Heart right ventricle (tissue), 16 donors: ENCODE results near the gene MTOR. TPM values are rescaled to one million over a fixed set of nuclear protein-coding genes. Genes with fewer than 3 reads are reported as not detected.
A peak's percentile ranks its signal among the peaks of the same experiment; 100 is the strongest.
"Not testable (repeated sequence)": the region's sequence is repeated elsewhere in the genome, so short reads cannot be mapped to it uniquely, and the experiment has no call there.

Experiments
- ATAC-seq, 8 donors: fragments of 200-7000 bp; cut with Tn5 transposase; one replicate each; pipeline ENCODE4 v1.9.1; 2020; ENCODE audit warnings: mild to moderate bottlenecking in 8 of 8, moderate library complexity in 8 of 8, moderate number of reproducible peaks in 1 of 8
- DNase-seq, 2 donors: peaks; one replicate each; pipeline ENCODE4 v3.0.0-alpha.2; 2020
- H3K27ac ChIP-seq, 10 donors: fragments of 200-600 bp; sonication (generic) in 2 of 10; one replicate each; pipeline versions ENCODE4 v1.5.0 to v1.8.0; 2020 to 2022; ENCODE audit warnings: mild to moderate bottlenecking in 3 of 10
- H3K27me3 ChIP-seq, 7 donors: fragments of 200-600 bp; one replicate each; pipeline ENCODE4 v1.8.0; 2021 to 2022; ENCODE audit warnings: mild to moderate bottlenecking in 2 of 7
- H3K36me3 ChIP-seq, 9 donors: fragments of 200-600 bp; sonication (generic) in 1 of 9; one replicate each; pipeline versions ENCODE4 v1.5.0 to v1.8.0; 2020 to 2022; ENCODE audit warnings: mild to moderate bottlenecking in 2 of 9
- H3K4me1 ChIP-seq, 9 donors: fragments of 200-600 bp; sonication (generic) in 1 of 9; one replicate each; pipeline versions ENCODE4 v1.5.0 to v1.8.0; 2020 to 2022; ENCODE audit warnings: mild to moderate bottlenecking in 4 of 9
- H3K4me3 ChIP-seq, 10 donors: fragments of 200-600 bp; sonication (generic) in 2 of 10; one replicate each; pipeline versions ENCODE4 v1.5.0 to v1.8.0; 2020 to 2022; ENCODE audit warnings: mild to moderate bottlenecking in 7 of 10, moderate library complexity in 2 of 10
- H3K9me3 ChIP-seq, 11 donors: fragments of 200-600 bp in 10 of 11; sonication (generic) in 2 of 11; one replicate each; pipeline versions ENCODE4 v1.5.0 to v1.8.0; 2013 to 2022; ENCODE audit warnings: mild to moderate bottlenecking in 2 of 11, control low read depth in 1 of 11, moderate library complexity in 1 of 11
- WGBS, 2 donors: extraction: QIAGEN DNeasy Blood & Tissue Kit; methylation state at CpG; one replicate each; pipeline ENCODE4 v1.1.7; 2013; ENCODE audit warnings: inconsistent platforms in 1 of 2; 5-methylcytosine and 5-hydroxymethylcytosine counted together
- intact Hi-C, 10 donors: fragments of 100-400 bp; cut with DNase I; formaldehyde crosslinking; loops; one replicate each; pipeline versions ENCODE4 v1.11.1 to v1.14.2; 2022
- long read RNA-seq, 3 donors: library from polyadenylated mRNA; unstranded; transcript quantifications; one replicate each; pipeline ENCODE4 v2.0.0, GENCODE V29; 2020 to 2021
- polyA plus RNA-seq, 2 donors: library from polyadenylated mRNA; stranded (reverse); fragments of 200-250 nt; gene quantifications; one replicate each; pipeline ENCODE4 v1.2.3, GENCODE V29; 2013
- total RNA-seq, 10 donors: library from RNA; stranded (reverse); fragmentation: NEBNext Ultra II Directional in 3 of 10; extraction: Animal tissue kit (Norgen Biotek cat#: 25700) in 3 of 10; gene quantifications; one replicate each; pipeline versions ENCODE4 v1.2.1 to v1.2.4, GENCODE V29; 2021 to 2023
- TF ChIP-seq, protein P1 (sequence below), 9 donors: fragments of 200-600 bp; sonication (generic) in 2 of 9; IDR thresholded peaks; one replicate each; pipeline versions ENCODE4 v1.5.0 to v1.8.0; 2021 to 2022; ENCODE audit warnings: antibody characterized with exemption in 9 of 9, mild to moderate bottlenecking in 5 of 9, moderate library complexity in 1 of 9
- donor health status: Arrhythmogenic right ventricular cardiomyopathy.
- donor health status: ischemic (EF 13 %, LVEDD 7.1; RV severe dilation, severe dysfunction).
- donor health status: healthy with polysubstance abuse.
- donor health status: DM: no; HTN: yes; CAD: no.
- donor health status: DM: no; HTN: no; CAD: no.
- donor health status: ischemic (EF 25% LVEDD 6.9; RV normal size, moderate dysfunction).
- donor health status: ischemic (EF 25% LVEDD 5.7; RV mildly dilated, moderate dysfunction).
- donor health status: healthy.
- donor health status: DM: yes; HTN: yes; CAD: no.
- donor health status: Ischemic cardiomyopathy.
- donor health status: ischemic (EF 35%, LVEDD 5.7; RV mildly dilated, moderate dysfunction).
- donor health status: nonischemic (EF 11% LVEDD 7.7; RV severe dilation, severe dysfunction).
- donor health status: DM: yes; HTN: yes; CAD: no.
- donor health status: PGD.
- donor health status: ischemic (EF 29% LVEDD 5.4; RV normal size, mild dysfunction).
- donor health status: nonischemic (EF 23%, LVEDD 6.1; RV moderate dilation, normal function).

The MTOR gene
- total RNA-seq = 10 to 100 TPM; 28.3 to 42.7 (median 36.5) TPM
- polyA plus RNA-seq = 10 to 100 TPM; 18.7 to 23.2 TPM
- long read RNA-seq, donor 1, full-length matches to known transcripts = 1 of 27 reads
- long read RNA-seq, donor 1, partial matches to known transcripts = 17 of 27 reads
- long read RNA-seq, donor 1, other reads (novel, unspliced or antisense) = 9 of 27 reads
- long read RNA-seq, donor 2, full-length matches to known transcripts = 4 of 46 reads
- long read RNA-seq, donor 2, partial matches to known transcripts = 36 of 46 reads
- long read RNA-seq, donor 2, other reads (novel, unspliced or antisense) = 6 of 46 reads
- long read RNA-seq, donor 3, full-length matches to known transcripts = 26 of 96 reads
- long read RNA-seq, donor 3, partial matches to known transcripts = 58 of 96 reads
- long read RNA-seq, donor 3, other reads (novel, unspliced or antisense) = 12 of 96 reads

DNA sequence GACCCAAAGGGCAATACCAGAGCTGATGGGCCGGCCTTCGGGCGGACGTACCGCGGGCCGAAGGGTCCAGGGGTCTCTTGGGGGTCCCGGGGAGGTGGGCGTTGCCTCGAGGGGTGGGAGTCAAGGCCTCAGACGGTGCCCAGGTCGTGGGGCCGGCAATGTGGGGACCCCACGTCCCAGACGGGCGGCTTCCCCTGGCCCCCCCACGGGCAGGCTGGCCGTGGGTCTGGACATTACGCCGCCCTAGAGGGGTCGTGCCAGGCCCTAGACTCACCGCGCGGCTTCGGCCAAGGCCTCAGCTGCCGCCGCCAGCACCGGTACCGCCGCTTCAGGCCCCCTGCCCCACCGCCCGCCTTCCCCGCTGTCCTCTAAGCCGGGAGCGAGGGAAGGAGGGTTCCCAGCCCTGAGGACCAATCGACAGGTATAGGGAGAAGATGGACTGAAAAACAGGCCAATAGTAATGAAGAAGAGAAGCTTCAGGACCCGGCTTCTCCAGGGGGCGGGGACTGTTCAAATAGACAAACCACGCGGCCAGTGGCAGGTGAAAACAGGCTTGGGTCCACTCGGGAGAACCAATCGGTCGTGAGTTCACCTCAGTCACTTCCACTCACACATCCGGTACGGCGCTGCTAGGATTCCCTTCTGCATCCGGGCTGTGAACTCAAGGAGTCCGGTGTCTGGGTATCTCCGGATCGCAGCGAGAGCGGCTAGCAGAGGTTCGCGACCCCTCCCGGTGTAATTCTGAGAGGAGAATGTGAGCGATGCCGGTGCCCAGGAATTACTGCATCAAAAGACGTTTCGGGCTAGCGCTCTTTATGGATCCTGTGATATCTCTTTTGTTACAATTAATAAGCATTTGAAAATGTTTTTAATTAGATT is at the start of gene MTOR:
Gene MTOR, minus strand, starts transcription at position 381 of the 879 bp plus-strand sequence. CDS start 3,142 bp downstream, outside the sequence.
- Histone ChIP-seq H3K4me3 (peak within 1 kb of the TSS; percentile 82 to 100 (median 94)), H3K27ac (peak within 1 kb of the TSS in 9 of 10 donors; percentile 81 to 93 (median 86))
- intact Hi-C loops = no loop called here

DNA sequence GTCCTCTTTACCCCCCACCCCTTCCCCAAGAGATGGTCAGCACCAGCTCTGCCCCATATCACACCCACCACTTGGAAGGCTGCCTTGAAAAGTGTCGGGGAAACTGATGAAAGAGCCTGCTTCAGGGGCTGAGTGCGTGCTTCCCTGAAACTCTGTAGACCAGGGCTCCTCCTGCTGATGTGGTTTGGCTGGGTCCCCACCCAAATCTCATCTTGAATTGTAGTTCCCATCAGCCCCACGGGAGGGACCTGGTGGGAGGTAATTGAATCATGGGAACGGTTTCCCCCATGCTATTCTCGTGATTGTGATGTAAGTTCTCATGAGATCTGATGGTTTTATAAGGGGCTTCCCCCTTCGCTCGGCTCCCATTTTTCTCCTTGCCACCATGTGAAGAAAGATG is 47.0 kb upstream of the MTOR start:
- Histone ChIP-seq H3K4me1 (no peaks in the 10 kb centered on the region), H3K36me3 (no peaks in the 10 kb centered on the region), H3K27ac (no peak overlapping the region), H3K4me3 (no peak overlapping the region), H3K9me3 (no peaks in the 10 kb centered on the region), H3K27me3 (no peaks in the 10 kb centered on the region)
- TF ChIP-seq, protein P1, sequence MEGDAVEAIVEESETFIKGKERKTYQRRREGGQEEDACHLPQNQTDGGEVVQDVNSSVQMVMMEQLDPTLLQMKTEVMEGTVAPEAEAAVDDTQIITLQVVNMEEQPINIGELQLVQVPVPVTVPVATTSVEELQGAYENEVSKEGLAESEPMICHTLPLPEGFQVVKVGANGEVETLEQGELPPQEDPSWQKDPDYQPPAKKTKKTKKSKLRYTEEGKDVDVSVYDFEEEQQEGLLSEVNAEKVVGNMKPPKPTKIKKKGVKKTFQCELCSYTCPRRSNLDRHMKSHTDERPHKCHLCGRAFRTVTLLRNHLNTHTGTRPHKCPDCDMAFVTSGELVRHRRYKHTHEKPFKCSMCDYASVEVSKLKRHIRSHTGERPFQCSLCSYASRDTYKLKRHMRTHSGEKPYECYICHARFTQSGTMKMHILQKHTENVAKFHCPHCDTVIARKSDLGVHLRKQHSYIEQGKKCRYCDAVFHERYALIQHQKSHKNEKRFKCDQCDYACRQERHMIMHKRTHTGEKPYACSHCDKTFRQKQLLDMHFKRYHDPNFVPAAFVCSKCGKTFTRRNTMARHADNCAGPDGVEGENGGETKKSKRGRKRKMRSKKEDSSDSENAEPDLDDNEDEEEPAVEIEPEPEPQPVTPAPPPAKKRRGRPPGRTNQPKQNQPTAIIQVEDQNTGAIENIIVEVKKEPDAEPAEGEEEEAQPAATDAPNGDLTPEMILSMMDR (IDR thresholded peaks at IDR 0.05) = no peak
- WGBS, 2 donors = 87 to 93% methylated on average over 7 of the region's 7 CpGs
- DNase-seq = no peak
- no peak for ATAC-seq
- intact Hi-C loops = no loop called here

More for the DNA sequence above, at the start of gene MTOR:
- TF ChIP-seq, protein P1 (IDR thresholded peaks at IDR 0.05) = peak in 5 of 9 donors; percentile 9 to 41 (median 29)
- peaks cover 0 to 24% (median 19%) of the 10 kb centered on the region in 9 donors for H3K36me3 ChIP-seq
- H3K9me3 ChIP-seq = no peaks in the 10 kb centered on the region
- DNase-seq (peak; percentile 95 to 100), ATAC-seq (peak; percentile 99 to 100 (median 100))
- peaks cover 0 to 22% (median 14%) of the 10 kb centered on the region in 9 donors for H3K4me1 ChIP-seq
- no peaks in the 10 kb centered on the region for H3K27me3 ChIP-seq
- WGBS, 2 donors = 0% methylated on average over 55 to 60 of the region's 60 CpGs

DNA sequence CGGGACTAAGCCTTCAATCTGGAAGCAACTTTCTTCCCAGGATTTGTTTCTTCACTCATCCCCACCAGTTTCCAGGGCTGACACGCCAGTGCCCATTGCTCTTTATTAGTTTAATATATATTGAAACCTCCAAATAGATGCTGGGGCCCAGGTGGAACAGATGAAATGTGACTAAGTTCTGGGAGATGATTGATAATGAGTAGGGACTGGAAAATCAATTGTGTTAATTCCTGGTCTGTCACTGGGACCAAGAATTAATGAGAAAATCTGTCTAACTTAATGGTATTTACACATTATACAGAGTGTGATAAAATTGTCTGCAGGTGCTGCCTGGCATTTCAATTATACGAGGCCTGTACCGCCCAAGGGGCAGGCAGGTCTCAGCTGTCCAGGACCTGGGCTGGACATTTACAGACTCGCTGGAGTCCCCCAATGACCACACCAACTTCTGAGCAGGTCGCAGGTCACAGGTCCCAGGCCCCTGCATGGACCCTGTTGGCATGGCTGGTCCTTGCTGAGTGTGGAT is 46.4 kb upstream of the MTOR start:
- 87 to 91% methylated on average over 6 of the region's 6 CpGs for WGBS, 2 donors
- no peak overlapping the region for H3K4me3 ChIP-seq
- no peak for ATAC-seq
- intact Hi-C loops = no loop called here
- no peak for DNase-seq
- no peaks in the 10 kb centered on the region for H3K27me3 ChIP-seq
- no peaks in the 10 kb centered on the region for H3K9me3 ChIP-seq
- no peak overlapping the region for H3K27ac ChIP-seq
- no peaks in the 10 kb centered on the region for H3K36me3 ChIP-seq
- TF ChIP-seq, protein P1 (IDR thresholded peaks at IDR 0.05) = no peak
- no peaks in the 10 kb centered on the region for H3K4me1 ChIP-seq

DNA sequence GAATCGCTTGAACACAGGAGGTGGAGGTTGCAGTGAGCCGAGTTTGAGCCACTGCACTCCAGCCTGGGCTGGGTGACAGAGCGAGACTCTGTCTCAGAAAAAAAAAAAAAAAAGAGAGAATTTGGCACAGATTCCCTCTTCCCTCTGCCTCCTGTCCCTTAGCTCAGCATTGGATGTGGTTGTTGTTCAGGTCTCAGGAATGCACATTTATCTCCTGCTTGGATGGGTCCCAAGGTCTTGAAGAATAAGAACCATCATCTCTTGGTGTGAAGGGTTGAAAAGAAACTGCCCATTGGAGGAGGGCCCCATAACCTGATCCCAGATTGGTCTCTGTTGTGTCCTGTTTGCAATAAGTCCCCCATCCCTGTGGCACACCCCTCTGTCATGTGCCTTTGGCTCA is 45.5 kb upstream of the MTOR start:
- Histone ChIP-seq H3K4me3 (no peak overlapping the region), H3K4me1 (no peaks in the 10 kb centered on the region), H3K9me3 (no peaks in the 10 kb centered on the region), H3K27me3 (no peaks in the 10 kb centered on the region), H3K27ac (no peak overlapping the region), H3K36me3 (no peaks in the 10 kb centered on the region)
- intact Hi-C loops = no loop called here
- DNase-seq = no peak
- ATAC-seq = no peak
- WGBS, 2 donors = 73 to 81% methylated on average over 3 of the region's 3 CpGs
- TF ChIP-seq, protein P1 (IDR thresholded peaks at IDR 0.05) = no peak

DNA sequence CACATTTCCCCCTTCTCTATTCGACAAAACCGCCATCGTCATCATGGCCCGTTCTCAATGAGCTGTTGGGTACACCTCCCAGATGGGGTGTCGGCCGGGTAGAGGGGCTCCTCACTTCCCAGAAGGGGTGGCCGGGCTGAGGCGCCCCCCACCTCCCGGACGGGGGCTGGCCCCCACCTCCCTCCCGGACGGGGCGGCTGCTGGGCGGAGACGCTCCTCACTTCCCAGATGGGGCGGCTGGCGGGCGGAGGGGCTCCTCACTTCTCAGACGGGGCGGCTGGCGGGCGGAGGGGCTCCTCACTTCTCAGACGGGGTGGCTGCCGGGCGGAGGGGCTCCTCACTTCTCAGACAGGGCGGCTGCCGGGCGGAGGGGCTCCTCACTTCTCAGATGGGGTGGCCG is 43.2 kb upstream of the MTOR start:
- intact Hi-C loops, DNase-seq, H3K27me3 ChIP-seq, H3K4me3 ChIP-seq, H3K4me1 ChIP-seq, H3K27ac ChIP-seq, H3K36me3 ChIP-seq, ATAC-seq, H3K9me3 ChIP-seq: not testable (repeated sequence)
- WGBS, 2 donors = 92% methylated on average over 27 to 29 of the region's 29 CpGs
